Activated CD8-positive, alpha-beta memory T cell treated with anti-CD3 and anti-CD28 coated beads, Interleukin-2, amount 50 U/mL, for 1 hour (primary cell): ENCODE data around the gene TMEM109.

ENCODE experiments used
- DNase-seq: peaks from one replicate; pipeline ENCODE4 v3.0.0-alpha.2; 2020; ENCODE audit errors: extremely low read depth

Gene TMEM109

DNA sequence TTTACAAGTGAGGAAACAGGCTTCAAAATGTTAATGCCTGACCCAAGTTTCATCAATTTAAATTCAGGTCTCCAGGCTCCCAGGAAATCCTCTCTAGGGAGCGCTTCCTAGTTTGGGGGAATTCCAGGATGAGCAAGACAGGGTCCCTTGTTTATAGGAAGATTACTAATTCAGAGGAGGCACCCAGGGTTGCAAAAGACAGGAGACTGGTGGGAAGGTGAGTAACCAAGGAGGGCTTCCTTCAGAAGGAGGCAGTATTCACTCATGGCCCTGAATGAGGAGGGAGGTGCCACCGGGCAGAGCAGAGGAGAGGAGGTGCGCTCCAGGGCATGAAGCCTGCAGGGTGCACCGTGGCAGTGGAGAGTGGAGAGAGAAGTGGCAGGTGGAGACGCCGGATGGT lies 11.9 kb downstream of the TMEM109 start:
- DNase-seq: no peak

- DNase-seq: no peak
These were observed 12.5 kb downstream of the TMEM109 start for GRCh38 chr11:60926500-60926899.

GRCh38 chr11:60927061-60927592 lies 13.2 kb downstream of the TMEM109 start:
- no peak for DNase-seq

- no peak for DNase-seq
These were observed 13.6 kb downstream of the TMEM109 start for GRCh38 chr11:60927600-60927999.

- no peak for DNase-seq
These were observed 14.6 kb downstream of the TMEM109 start for GRCh38 chr11:60928563-60929001.

GRCh38 chr11:60929764-60930163 lies 15.8 kb downstream of the TMEM109 start:
- no peak for DNase-seq

DNA sequence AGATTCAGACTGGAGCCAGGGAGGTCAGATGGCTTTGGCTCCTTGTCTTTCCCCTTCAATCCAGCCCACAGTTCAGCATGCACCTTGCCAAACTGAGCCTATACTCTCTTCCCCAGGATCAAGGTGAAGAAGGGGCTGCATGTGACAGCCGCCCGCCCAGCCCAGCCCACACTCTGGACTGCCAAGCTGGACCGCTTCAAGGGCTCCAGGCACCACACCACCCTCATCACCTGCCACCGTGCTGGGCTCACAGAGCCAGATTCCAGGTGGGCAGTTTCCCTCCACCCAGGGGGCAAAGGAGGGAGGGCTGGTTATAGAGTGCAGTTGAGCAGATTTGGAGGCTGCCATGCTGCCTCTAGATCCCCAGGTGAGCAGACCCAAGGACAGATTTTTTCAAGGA lies 16.4 kb downstream of the TMEM109 start:
- no peak for DNase-seq

DNA sequence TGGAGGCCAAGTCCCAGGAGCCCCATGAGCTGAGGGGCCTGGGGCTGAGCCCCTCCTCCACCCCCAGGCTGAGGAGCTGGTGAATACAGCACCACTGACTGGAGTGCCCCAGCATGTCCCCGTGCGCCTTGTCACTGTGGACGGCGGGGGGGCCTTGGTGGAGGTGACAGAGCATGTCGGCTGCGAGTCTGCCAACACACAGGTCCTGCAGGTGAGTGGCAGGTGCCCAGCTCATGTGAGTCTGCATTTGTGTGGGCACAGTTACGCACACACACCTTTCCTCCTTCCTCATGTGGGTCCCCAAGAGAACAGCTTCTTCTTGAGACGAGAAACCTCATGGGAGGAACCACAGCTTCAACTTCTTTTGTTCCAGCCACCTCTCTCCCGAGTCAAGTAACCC lies 18.0 kb downstream of the TMEM109 start:
- DNase-seq: no peak

- no peak for DNase-seq
These were observed 18.8 kb downstream of the TMEM109 start for GRCh38 chr11:60932605-60933356.

- DNase-seq: no peak
These were observed 19.6 kb downstream of the TMEM109 start for GRCh38 chr11:60933416-60934123.

- DNase-seq: no peak
These were observed 20.3 kb downstream of the TMEM109 start for GRCh38 chr11:60934124-60934789.

- DNase-seq: no peak
These were observed 21.0 kb downstream of the TMEM109 start for GRCh38 chr11:60934790-60935605.

DNA sequence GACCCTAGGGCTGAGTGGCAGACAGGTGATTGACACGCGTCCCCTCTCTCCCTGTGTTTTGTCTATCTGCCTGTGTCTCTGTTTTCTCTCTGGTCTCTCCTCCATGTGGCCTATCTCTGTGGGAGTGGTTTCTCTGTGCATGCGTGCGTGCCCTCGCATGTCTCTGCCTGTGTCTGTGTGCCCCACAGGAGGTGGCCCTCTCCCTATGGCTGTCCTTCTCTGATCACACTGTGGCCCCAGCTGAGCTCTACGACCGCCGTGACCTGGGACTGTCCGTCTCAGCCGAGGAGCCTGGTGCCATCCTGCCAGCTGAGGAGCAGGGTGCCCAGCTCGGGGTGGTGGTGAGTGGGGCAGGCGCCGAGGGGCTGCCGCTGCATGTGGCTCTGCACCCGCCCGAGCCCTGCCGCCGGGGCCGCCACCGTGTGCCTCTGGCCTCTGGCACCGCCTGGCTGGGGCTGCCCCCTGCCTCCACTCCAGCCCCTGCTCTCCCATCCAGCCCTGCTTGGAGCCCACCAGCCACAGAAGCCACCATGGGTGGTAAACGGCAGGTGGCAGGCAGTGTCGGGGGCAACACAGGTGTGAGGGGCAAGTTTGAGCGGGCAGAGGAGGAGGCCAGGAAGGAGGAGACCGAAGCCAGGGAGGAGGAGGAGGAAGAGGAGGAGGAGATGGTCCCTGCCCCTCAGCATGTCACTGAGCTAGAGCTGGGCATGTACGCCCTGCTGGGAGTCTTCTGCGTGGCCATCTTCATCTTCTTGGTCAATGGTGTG lies 21.9 kb downstream of the TMEM109 start:
- DNase-seq: no peak

GRCh38 chr11:60936467-60937143 lies 22.6 kb downstream of the TMEM109 start:
- DNase-seq: no peak

DNA sequence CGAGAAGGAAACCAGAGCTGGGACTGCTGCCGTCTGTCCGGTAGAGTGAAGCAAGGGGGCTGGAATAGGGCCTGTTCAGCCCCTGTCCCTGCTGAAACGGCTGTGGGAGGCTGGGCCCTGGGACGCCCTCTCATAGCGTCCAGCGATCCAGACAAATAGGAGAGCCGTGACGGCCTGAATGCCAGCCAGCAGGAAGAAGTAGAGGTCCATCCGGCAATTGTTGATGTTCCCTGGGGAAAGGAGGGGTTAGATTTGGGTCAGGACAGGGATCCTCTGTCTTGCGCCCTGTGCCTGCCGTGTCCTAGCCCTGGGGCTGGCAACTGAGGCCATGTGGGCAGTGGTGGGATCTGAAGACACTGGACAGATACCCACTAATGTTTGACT lies 23.2 kb downstream of the TMEM109 start:
- DNase-seq: no peak

- no peak for DNase-seq
These were observed 23.9 kb downstream of the TMEM109 start for GRCh38 chr11:60937811-60938210.

DNA sequence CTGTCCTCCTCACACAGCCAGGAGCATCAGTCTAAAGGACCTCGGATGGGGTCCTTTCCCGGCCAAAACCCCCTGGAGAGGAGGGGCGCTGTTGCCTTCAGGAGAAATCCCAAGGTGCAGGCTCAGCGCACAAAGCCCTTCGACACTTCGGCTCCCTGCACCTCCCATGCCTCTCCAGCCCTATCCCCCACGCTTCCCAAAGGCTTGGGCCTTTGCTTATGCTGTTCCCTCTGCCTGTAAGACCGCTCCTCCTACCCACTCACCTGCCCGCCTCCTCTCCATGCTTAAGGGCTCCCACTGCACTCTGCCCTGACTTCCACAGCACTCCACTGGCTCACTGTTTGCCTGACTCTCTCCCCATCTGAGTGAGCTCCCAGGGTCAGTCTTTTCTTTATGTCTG lies 24.5 kb downstream of the TMEM109 start:
- DNase-seq: no peak

- DNase-seq: no peak
These were observed 25.3 kb downstream of the TMEM109 start for GRCh38 chr11:60939301-60939700.

GRCh38 chr11:60939855-60940254 lies 25.9 kb downstream of the TMEM109 start:
- DNase-seq: no peak

GRCh38 chr11:60941371-60942119 lies 27.6 kb downstream of the TMEM109 start:
- no peak for DNase-seq
